Body of pancreas (tissue), 4 donors: ENCODE measurements around the gene TRUB2. TPM values are rescaled to one million over a fixed set of nuclear protein-coding genes. Genes with fewer than 3 reads are reported as not detected.

Experiments
- ATAC-seq: fragments of 150-250 bp; one replicate; pipeline ENCODE4 v1.9.1; 2016
- DNase-seq, 4 donors: peaks; one replicate each; pipeline ENCODE4 v3.0.0-alpha.2; 2019
- H3K27ac ChIP-seq, 4 donors: fragments of 200-600 bp; sonication (generic); 1 replicate in 3 of 4; 2 replicates in 1 of 4; pipeline versions ENCODE4 v1.5.1 to v1.6.1; 2016 to 2019; ENCODE audit warnings: mild to moderate bottlenecking in 1 of 4, mixed read lengths in 1 of 4, moderate library complexity in 1 of 4
- H3K27me3 ChIP-seq, 2 donors: fragments of 200-600 bp; sonication (generic); one replicate each; pipeline ENCODE4 v1.6.0; 2016; ENCODE audit warnings: mild to moderate bottlenecking in 1 of 2
- H3K36me3 ChIP-seq, 2 donors: fragments of 200-600 bp; sonication (generic); replicated peaks in 1 of 2; 2 replicates each; pipeline ENCODE4 v1.5.1; 2016; ENCODE audit warnings: low read depth in 2 of 2; ENCODE audit not compliant: insufficient read depth in 1 of 2
- H3K4me1 ChIP-seq: fragments of 200-600 bp; sonication (generic); one replicate; pipeline ENCODE4 v1.6.0; 2016
- H3K4me3 ChIP-seq, 2 donors: fragments of 200-600 bp; sonication (generic); 1 replicate in 1 of 2; 2 replicates in 1 of 2; pipeline ENCODE4 v1.5.1; 2016 to 2019
- H3K9me3 ChIP-seq, 3 donors: fragments of 200-600 bp; sonication (generic); 1 replicate in 2 of 3; 2 replicates in 1 of 3; pipeline ENCODE4 v1.5.1; 2016
- POLR2A ChIP-seq, 3 donors: fragments of 450-650 bp; IDR thresholded peaks; one replicate each; pipeline ENCODE4 v1.6.1; 2016; ENCODE audit warnings: antibody characterized with exemption in 3 of 3, mild to moderate bottlenecking in 2 of 3
- WGBS, 2 donors: methylation state at CpG; one replicate each; pipeline ENCODE4 v1.1.5; 2017; 5-methylcytosine and 5-hydroxymethylcytosine counted together
- intact Hi-C: fragments of 100-400 bp; cut with DNase I; formaldehyde crosslinking; loops from one replicate; pipeline ENCODE4 v1.15.1; 2023
- total RNA-seq, 2 donors: library from RNA; depleted of rRNA; stranded (reverse); fragments of >200 nt; gene quantifications; one replicate each; pipeline ENCODE4 v1.1.0, GENCODE V29; 2016
- TF ChIP-seq, protein P1 (sequence below), 7 experiments: fragments of 450-650 bp in 4 of 7; fragments of 200-600 bp in 3 of 7; sonication (generic) in 3 of 7; IDR thresholded peaks; one replicate each; pipeline ENCODE4 v1.5.1; 2016 to 2019; ENCODE audit warnings: antibody characterized with exemption in 7 of 7

TRUB2 gene
- total RNA-seq, 2 donors from 2014 or later: 6.3 to 11.4 TPM

DNA sequence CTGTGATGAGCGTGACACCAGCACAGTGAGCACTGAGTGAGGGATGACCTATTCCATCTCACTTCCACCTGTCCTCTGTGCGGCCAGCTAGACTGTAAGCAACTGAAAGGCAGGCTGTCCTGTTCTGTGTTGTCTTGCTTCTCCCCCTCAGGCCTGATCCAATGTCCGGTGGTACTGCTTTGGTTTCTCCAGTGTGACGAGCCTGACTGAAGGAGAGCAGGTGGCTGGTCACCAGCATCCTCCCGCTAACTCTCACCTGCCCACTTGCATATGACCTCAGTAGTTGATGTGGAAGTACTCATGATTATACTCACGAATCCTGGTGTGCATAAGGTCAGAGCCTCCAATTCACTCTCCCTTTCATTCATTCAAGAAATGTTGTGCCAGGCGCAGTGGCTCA, 15.7 kb upstream of the TRUB2 start:
- WGBS, 2 donors: 79 to 84% methylated on average over 6 to 7 of the region's 7 CpGs
- ATAC-seq (no peak), DNase-seq (no peak)
- intact Hi-C loops: no loop called here
- H3K4me3 ChIP-seq: no peak overlapping the region
- TF ChIP-seq, protein P1, sequence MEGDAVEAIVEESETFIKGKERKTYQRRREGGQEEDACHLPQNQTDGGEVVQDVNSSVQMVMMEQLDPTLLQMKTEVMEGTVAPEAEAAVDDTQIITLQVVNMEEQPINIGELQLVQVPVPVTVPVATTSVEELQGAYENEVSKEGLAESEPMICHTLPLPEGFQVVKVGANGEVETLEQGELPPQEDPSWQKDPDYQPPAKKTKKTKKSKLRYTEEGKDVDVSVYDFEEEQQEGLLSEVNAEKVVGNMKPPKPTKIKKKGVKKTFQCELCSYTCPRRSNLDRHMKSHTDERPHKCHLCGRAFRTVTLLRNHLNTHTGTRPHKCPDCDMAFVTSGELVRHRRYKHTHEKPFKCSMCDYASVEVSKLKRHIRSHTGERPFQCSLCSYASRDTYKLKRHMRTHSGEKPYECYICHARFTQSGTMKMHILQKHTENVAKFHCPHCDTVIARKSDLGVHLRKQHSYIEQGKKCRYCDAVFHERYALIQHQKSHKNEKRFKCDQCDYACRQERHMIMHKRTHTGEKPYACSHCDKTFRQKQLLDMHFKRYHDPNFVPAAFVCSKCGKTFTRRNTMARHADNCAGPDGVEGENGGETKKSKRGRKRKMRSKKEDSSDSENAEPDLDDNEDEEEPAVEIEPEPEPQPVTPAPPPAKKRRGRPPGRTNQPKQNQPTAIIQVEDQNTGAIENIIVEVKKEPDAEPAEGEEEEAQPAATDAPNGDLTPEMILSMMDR (IDR thresholded peaks at IDR 0.05): no peak
- TF ChIP-seq POLR2A (IDR thresholded peaks at IDR 0.05): no peak
- H3K36me3 ChIP-seq: no peaks in the 10 kb centered on the region
- H3K27ac ChIP-seq: no peak overlapping the region
- H3K27me3 ChIP-seq: no peaks in the 10 kb centered on the region
- no peaks in the 10 kb centered on the region for H3K9me3 ChIP-seq
- peaks cover 15% of the 10 kb centered on the region for H3K4me1 ChIP-seq

DNA sequence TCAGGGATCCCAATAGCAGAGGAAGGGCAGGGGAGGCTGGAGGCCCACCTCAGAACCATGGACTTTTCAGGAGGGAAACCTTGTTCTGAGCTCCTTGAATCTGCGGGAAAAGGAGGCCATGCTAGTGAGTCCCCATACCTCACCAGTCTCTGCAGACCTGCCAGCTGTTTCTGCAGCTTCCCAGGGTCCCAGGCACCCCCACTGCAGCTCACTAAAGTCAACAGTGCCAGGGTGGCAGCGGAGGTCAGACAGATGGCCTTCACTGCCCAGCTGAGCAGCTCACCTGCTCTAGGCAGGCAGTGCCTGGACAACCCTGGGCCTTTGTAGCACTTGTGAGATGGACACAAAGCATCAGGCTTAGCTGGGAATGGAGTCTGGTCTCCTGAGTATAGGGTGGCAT, 13.7 kb upstream of the TRUB2 start:
- intact Hi-C loops: no loop called here
- H3K4me3 ChIP-seq: no peak overlapping the region
- H3K27ac ChIP-seq: no peak overlapping the region

GRCh38 chr9:128335161-128335560, 12.9 kb upstream of the TRUB2 start:
- DNase-seq: no peak
- no peak for ATAC-seq
- no peaks in the 10 kb centered on the region for H3K9me3 ChIP-seq
- TF ChIP-seq, protein P1 (IDR thresholded peaks at IDR 0.05): no peak
- no peak for TF ChIP-seq POLR2A (IDR thresholded peaks at IDR 0.05)
- no peak overlapping the region for H3K27ac ChIP-seq
- no peaks in the 10 kb centered on the region for H3K36me3 ChIP-seq
- intact Hi-C loops: no loop called here
- H3K27me3 ChIP-seq: no peaks in the 10 kb centered on the region
- 84 to 85% methylated on average over 7 of the region's 7 CpGs for WGBS, 2 donors
- no peak overlapping the region for H3K4me3 ChIP-seq
- H3K4me1 ChIP-seq: peaks cover 5% of the 10 kb centered on the region

More for the DNA sequence above, 13.7 kb upstream of the TRUB2 start:
- no peak for TF ChIP-seq POLR2A (IDR thresholded peaks at IDR 0.05)
- TF ChIP-seq, protein P1 (IDR thresholded peaks at IDR 0.05): no peak
- Histone ChIP-seq H3K36me3 (no peaks in the 10 kb centered on the region), H3K9me3 (no peaks in the 10 kb centered on the region), H3K27me3 (no peaks in the 10 kb centered on the region), H3K4me1 (peaks cover 5% of the 10 kb centered on the region)
- no peak for DNase-seq
- WGBS, 2 donors: 0 to 76% methylated on average over 1 to 2 of the region's 2 CpGs
- no peak for ATAC-seq

GRCh38 chr9:128333451-128333869, 11.2 kb upstream of the TRUB2 start:
- intact Hi-C loops: no loop called here
- Histone ChIP-seq H3K4me1 (no peaks in the 10 kb centered on the region), H3K27ac (no peak overlapping the region), H3K36me3 (no peaks in the 10 kb centered on the region), H3K27me3 (no peaks in the 10 kb centered on the region), H3K4me3 (no peak overlapping the region), H3K9me3 (no peaks in the 10 kb centered on the region)
- DNase-seq: no peak
- ATAC-seq: no peak
- WGBS, 2 donors: 0 to 72% methylated on average over 1 to 11 of the region's 11 CpGs
- TF ChIP-seq POLR2A (IDR thresholded peaks at IDR 0.05): no peak
- TF ChIP-seq, protein P1 (IDR thresholded peaks at IDR 0.05): no peak

DNA sequence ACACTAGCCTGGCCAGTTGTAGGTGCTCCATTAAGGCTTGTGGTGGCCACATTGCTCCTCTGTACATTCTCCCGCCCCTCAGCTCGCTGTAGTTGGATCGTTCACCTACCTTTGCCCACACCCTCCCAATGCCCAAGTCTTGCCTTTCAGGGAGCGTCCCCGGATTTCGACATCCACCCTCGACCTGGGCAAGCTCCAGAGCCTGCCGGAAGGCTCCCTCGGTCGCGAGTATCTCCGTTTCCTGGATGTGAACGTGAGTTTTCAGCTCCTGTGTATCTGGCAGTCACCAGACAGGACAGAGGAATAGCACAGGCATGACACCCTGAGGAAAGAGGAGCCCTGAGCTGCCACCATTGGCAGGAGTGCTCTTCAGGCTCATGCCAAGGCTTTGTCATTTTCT, 3.4 kb upstream of the TRUB2 start:
- H3K27ac ChIP-seq: no peak overlapping the region
- H3K4me1 ChIP-seq: peaks cover 24% of the 10 kb centered on the region
- ATAC-seq: no peak
- H3K4me3 ChIP-seq: no peak overlapping the region
- H3K9me3 ChIP-seq: no peaks in the 10 kb centered on the region
- DNase-seq: no peak
- TF ChIP-seq POLR2A (IDR thresholded peaks at IDR 0.05): no peak
- TF ChIP-seq, protein P1 (IDR thresholded peaks at IDR 0.05): no peak
- intact Hi-C loops: no loop called here
- no peaks in the 10 kb centered on the region for H3K27me3 ChIP-seq
- peaks cover 0 to 4% of the 10 kb centered on the region in 2 donors for H3K36me3 ChIP-seq
- WGBS, 2 donors: 85 to 90% methylated on average over 13 of the region's 13 CpGs
